ENCODE results near the gene ATPAF2. TPM values are rescaled to one million over a fixed set of nuclear protein-coding genes. Genes with fewer than 3 reads are reported as not detected.

The ATPAF2 gene
- total and polyA plus RNA-seq, 4 donors = 17.7 to 32.9 (median 23.3) TPM

- H3K27ac ChIP-seq (ENCODE audit: low read depth in 1 of 2, low read length in 1 of 2) = no peak overlapping the region
- TF ChIP-seq, protein P1, sequence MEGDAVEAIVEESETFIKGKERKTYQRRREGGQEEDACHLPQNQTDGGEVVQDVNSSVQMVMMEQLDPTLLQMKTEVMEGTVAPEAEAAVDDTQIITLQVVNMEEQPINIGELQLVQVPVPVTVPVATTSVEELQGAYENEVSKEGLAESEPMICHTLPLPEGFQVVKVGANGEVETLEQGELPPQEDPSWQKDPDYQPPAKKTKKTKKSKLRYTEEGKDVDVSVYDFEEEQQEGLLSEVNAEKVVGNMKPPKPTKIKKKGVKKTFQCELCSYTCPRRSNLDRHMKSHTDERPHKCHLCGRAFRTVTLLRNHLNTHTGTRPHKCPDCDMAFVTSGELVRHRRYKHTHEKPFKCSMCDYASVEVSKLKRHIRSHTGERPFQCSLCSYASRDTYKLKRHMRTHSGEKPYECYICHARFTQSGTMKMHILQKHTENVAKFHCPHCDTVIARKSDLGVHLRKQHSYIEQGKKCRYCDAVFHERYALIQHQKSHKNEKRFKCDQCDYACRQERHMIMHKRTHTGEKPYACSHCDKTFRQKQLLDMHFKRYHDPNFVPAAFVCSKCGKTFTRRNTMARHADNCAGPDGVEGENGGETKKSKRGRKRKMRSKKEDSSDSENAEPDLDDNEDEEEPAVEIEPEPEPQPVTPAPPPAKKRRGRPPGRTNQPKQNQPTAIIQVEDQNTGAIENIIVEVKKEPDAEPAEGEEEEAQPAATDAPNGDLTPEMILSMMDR (IDR thresholded peaks at IDR 0.05; ENCODE audit: control extremely low read depth, extremely low read depth) = no peak
- H3K36me3 ChIP-seq (ENCODE audit: control insufficient read depth in 4 of 4, insufficient read depth in 4 of 4, low read length in 4 of 4) = peaks cover 0 to 10% (median 6%) of the 10 kb centered on the region in 4 donors
- no peaks in the 10 kb centered on the region for H3K4me1 ChIP-seq (ENCODE audit: control insufficient read depth in 5 of 5, insufficient read depth in 5 of 5, low read length in 5 of 5)
- H3K9ac ChIP-seq (ENCODE audit: insufficient read depth in 1 of 2, low read length in 2 of 2) = no peak overlapping the region
- DNase-seq = peak in 1 of 3 donors; percentile 20
- no peak overlapping the region for H3K4me3 ChIP-seq
- H3K27me3 ChIP-seq (ENCODE audit: control insufficient read depth in 3 of 3, insufficient read depth in 3 of 3, low read length in 2 of 3) = no peaks in the 10 kb centered on the region
- ATAC-seq (ENCODE audit: insufficient read depth, low FRiP score) = no peak
- 17 to 22% methylated on average over 8 of the region's 8 CpGs for WGBS, 2 donors
- H3K9me3 ChIP-seq (ENCODE audit: control insufficient read depth in 4 of 4, insufficient read depth in 3 of 4, low read length in 3 of 4) = no peaks in the 10 kb centered on the region
Measured at GRCh38 chr17:18070861-18071340, 31.9 kb upstream of the ATPAF2 start.

GRCh38 chr17:18069101-18069500, 30.1 kb upstream of the ATPAF2 start:
- no peak for DNase-seq
- H3K9me3 ChIP-seq (ENCODE audit: control insufficient read depth in 4 of 4, insufficient read depth in 3 of 4, low read length in 3 of 4) = no peaks in the 10 kb centered on the region
- TF ChIP-seq, protein P1 (IDR thresholded peaks at IDR 0.05; ENCODE audit: control extremely low read depth, extremely low read depth) = no peak
- H3K9ac ChIP-seq (ENCODE audit: insufficient read depth in 1 of 2, low read length in 2 of 2) = no peak overlapping the region
- no peaks in the 10 kb centered on the region for H3K4me1 ChIP-seq (ENCODE audit: control insufficient read depth in 5 of 5, insufficient read depth in 5 of 5, low read length in 5 of 5)
- 91 to 100% methylated on average over 2 of the region's 2 CpGs for WGBS, 2 donors
- peaks cover 2 to 19% (median 14%) of the 10 kb centered on the region in 4 donors for H3K36me3 ChIP-seq (ENCODE audit: control insufficient read depth in 4 of 4, insufficient read depth in 4 of 4, low read length in 4 of 4)
- no peak for ATAC-seq (ENCODE audit: insufficient read depth, low FRiP score)
- no peaks in the 10 kb centered on the region for H3K27me3 ChIP-seq (ENCODE audit: control insufficient read depth in 3 of 3, insufficient read depth in 3 of 3, low read length in 2 of 3)
- no peak overlapping the region for H3K27ac ChIP-seq (ENCODE audit: low read depth in 1 of 2, low read length in 1 of 2)
- H3K4me3 ChIP-seq = no peak overlapping the region

- TF ChIP-seq, protein P1 (IDR thresholded peaks at IDR 0.05; ENCODE audit: control extremely low read depth, extremely low read depth) = no peak
- Histone ChIP-seq H3K4me1 (ENCODE audit: control insufficient read depth in 5 of 5, insufficient read depth in 5 of 5, low read length in 5 of 5) (no peaks in the 10 kb centered on the region), H3K4me3 (no peak overlapping the region), H3K9me3 (ENCODE audit: control insufficient read depth in 4 of 4, insufficient read depth in 3 of 4, low read length in 3 of 4) (no peaks in the 10 kb centered on the region), H3K27ac (ENCODE audit: low read depth in 1 of 2, low read length in 1 of 2) (no peak overlapping the region), H3K9ac (ENCODE audit: insufficient read depth in 1 of 2, low read length in 2 of 2) (no peak overlapping the region), H3K36me3 (ENCODE audit: control insufficient read depth in 4 of 4, insufficient read depth in 4 of 4, low read length in 4 of 4) (peaks cover 3 to 23% (median 16%) of the 10 kb centered on the region in 4 donors), H3K27me3 (ENCODE audit: control insufficient read depth in 3 of 3, insufficient read depth in 3 of 3, low read length in 2 of 3) (no peaks in the 10 kb centered on the region)
- WGBS, 2 donors = 95 to 97% methylated on average over 4 of the region's 4 CpGs
- DNase-seq = no peak
- ATAC-seq (ENCODE audit: insufficient read depth, low FRiP score) = no peak
Measured at GRCh38 chr17:18066866-18067265, 27.9 kb upstream of the ATPAF2 start.

- no peak overlapping the region for H3K4me3 ChIP-seq
- no peaks in the 10 kb centered on the region for H3K27me3 ChIP-seq (ENCODE audit: control insufficient read depth in 3 of 3, insufficient read depth in 3 of 3, low read length in 2 of 3)
- no peaks in the 10 kb centered on the region for H3K4me1 ChIP-seq (ENCODE audit: control insufficient read depth in 5 of 5, insufficient read depth in 5 of 5, low read length in 5 of 5)
- no peak overlapping the region for H3K27ac ChIP-seq (ENCODE audit: low read depth in 1 of 2, low read length in 1 of 2)
- no peak overlapping the region for H3K9ac ChIP-seq (ENCODE audit: insufficient read depth in 1 of 2, low read length in 2 of 2)
- no peaks in the 10 kb centered on the region for H3K9me3 ChIP-seq (ENCODE audit: control insufficient read depth in 4 of 4, insufficient read depth in 3 of 4, low read length in 3 of 4)
- DNase-seq (no peak), ATAC-seq (ENCODE audit: insufficient read depth, low FRiP score) (no peak)
- peaks cover 6 to 32% (median 23%) of the 10 kb centered on the region in 4 donors for H3K36me3 ChIP-seq (ENCODE audit: control insufficient read depth in 4 of 4, insufficient read depth in 4 of 4, low read length in 4 of 4)
- WGBS, 2 donors = 95 to 97% methylated on average over 11 of the region's 11 CpGs
- TF ChIP-seq, protein P1 (IDR thresholded peaks at IDR 0.05; ENCODE audit: control extremely low read depth, extremely low read depth) = no peak
Measured at GRCh38 chr17:18065546-18065945, 26.6 kb upstream of the ATPAF2 start.
